ENCODE measurements around the gene TMEM205. TPM values are rescaled to one million over a fixed set of nuclear protein-coding genes. Genes with fewer than 3 reads are reported as not detected.
"Not testable (repeated sequence)": the region's sequence is repeated elsewhere in the genome, so short reads cannot be mapped to it uniquely, and the experiment has no call there.

TMEM205 gene
- total RNA-seq, 1 experiment from 2014 or later: 93.1 TPM

DNA sequence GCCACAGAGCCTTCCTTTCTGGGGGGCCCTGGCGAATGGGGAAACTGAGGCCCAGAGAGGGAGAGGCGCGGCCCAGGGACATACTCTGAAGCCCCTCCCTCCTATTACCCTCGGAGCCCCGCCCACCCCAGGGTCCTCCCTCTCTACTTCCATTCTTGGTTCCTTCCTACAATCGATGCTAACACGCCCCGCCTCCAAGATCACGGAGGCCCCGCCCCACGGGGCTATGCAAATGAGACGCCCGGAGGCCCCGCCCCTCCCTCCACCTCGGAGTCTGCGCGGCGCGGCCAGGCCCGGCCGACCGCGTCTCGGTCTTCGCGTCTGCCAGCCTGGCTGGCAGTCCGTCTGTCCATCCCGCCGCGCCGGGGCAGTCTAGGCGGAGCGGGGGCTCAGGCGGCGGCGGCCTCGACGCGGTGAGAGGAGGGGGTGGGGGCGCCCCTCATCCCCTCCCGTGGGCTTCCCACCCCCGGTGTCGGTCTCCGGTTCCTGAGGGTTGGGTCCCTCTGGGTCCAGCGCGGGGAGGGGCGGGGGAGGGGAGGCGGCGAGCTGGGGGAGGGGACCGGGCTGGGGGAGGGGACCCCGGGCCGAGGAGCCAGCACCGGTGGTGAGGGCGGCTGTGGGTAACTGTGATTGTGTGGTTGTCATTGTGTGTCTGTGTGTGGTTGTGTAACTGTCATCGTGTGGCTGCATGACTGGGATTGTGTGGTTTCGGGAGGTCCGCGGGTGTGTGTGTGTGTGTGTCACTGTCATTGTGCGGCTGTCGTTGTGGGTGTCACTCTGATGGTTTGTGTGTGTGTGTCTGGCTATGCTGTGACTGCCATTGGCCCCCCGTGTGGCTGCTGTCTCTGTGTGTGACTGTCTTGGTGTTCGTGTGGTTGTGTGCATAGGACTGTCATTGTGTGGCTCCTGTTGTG lies 9.3 kb upstream of the TMEM205 start, which contains the start of gene PLPPR2:
Gene PLPPR2 (plus strand): TSS at position 273 of the 914 bp plus-strand sequence. CDS start 2,242 bp downstream, outside the sequence.
- BruUV-seq (replicated peaks): no TSS peak
- H3K4me1 Mint-ChIP-seq (ENCODE audit: insufficient read depth, unreplicated experiment): peaks cover 26% of the 10 kb centered on the region
- ChIA-PET POLR2A (no interaction called here), CTCF (no interaction called here)
- intact Hi-C loops (cut with micrococcal nuclease): no loop called here
- DNase-seq (ENCODE audit: unreplicated experiment): peak; percentile 94
- H3K27me3 Mint-ChIP-seq (ENCODE audit: insufficient read depth, unreplicated experiment): no peaks in the 10 kb centered on the region
- H3K36me3 Mint-ChIP-seq (ENCODE audit: insufficient read depth, unreplicated experiment): peaks cover 7% of the 10 kb centered on the region
- H3K27ac Mint-ChIP-seq (ENCODE audit: low read depth, unreplicated experiment): peak within 1 kb of the TSS; percentile 52
- no peaks in the 10 kb centered on the region for H3K9me3 Mint-ChIP-seq (ENCODE audit: unreplicated experiment)
- TF ChIP-seq, protein P1, sequence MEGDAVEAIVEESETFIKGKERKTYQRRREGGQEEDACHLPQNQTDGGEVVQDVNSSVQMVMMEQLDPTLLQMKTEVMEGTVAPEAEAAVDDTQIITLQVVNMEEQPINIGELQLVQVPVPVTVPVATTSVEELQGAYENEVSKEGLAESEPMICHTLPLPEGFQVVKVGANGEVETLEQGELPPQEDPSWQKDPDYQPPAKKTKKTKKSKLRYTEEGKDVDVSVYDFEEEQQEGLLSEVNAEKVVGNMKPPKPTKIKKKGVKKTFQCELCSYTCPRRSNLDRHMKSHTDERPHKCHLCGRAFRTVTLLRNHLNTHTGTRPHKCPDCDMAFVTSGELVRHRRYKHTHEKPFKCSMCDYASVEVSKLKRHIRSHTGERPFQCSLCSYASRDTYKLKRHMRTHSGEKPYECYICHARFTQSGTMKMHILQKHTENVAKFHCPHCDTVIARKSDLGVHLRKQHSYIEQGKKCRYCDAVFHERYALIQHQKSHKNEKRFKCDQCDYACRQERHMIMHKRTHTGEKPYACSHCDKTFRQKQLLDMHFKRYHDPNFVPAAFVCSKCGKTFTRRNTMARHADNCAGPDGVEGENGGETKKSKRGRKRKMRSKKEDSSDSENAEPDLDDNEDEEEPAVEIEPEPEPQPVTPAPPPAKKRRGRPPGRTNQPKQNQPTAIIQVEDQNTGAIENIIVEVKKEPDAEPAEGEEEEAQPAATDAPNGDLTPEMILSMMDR (IDR thresholded peaks at IDR 0.05; ENCODE audit: unreplicated experiment): no peak
- H3K4me3 Mint-ChIP-seq (ENCODE audit: unreplicated experiment): peak within 1 kb of the TSS; percentile 83

- POLR2A ChIA-PET; DNase-seq (ENCODE audit: unreplicated experiment); H3K36me3 Mint-ChIP-seq (ENCODE audit: insufficient read depth, unreplicated experiment); H3K27me3 Mint-ChIP-seq (ENCODE audit: insufficient read depth, unreplicated experiment); H3K9me3 Mint-ChIP-seq (ENCODE audit: unreplicated experiment); BruUV-seq (replicated peaks); H3K4me3 Mint-ChIP-seq (ENCODE audit: unreplicated experiment); H3K27ac Mint-ChIP-seq (ENCODE audit: low read depth, unreplicated experiment); intact Hi-C loops (cut with micrococcal nuclease); CTCF ChIA-PET: not testable (repeated sequence)
- H3K4me1 Mint-ChIP-seq (ENCODE audit: insufficient read depth, unreplicated experiment): peaks cover 20% of the 10 kb centered on the region
These were observed 8.0 kb upstream of the TMEM205 start for GRCh38 chr19:11354102-11354501.

GRCh38 chr19:11349171-11349570 lies 3.1 kb upstream of the TMEM205 start:
- no peaks in the 10 kb centered on the region for H3K27me3 Mint-ChIP-seq (ENCODE audit: insufficient read depth, unreplicated experiment)
- no peak overlapping the region for H3K27ac Mint-ChIP-seq (ENCODE audit: low read depth, unreplicated experiment)
- no peak for DNase-seq (ENCODE audit: unreplicated experiment)
- TF ChIP-seq, protein P1 (IDR thresholded peaks at IDR 0.05; ENCODE audit: unreplicated experiment): no peak
- intact Hi-C loops (cut with micrococcal nuclease): no loop called here
- ChIA-PET POLR2A (interaction anchor here (0.6 to 1.8 kb wide), 3 partner anchors 25 to 1478 kb away, joined by 3 to 9 read pairs (median 4); partner anchors contain the start of gene SWSAP1), CTCF (no interaction called here)
- no peak overlapping the region for H3K4me3 Mint-ChIP-seq (ENCODE audit: unreplicated experiment)
- H3K36me3 Mint-ChIP-seq (ENCODE audit: insufficient read depth, unreplicated experiment): no peaks in the 10 kb centered on the region
- H3K9me3 Mint-ChIP-seq (ENCODE audit: unreplicated experiment): no peaks in the 10 kb centered on the region
- peaks cover 30% of the 10 kb centered on the region for H3K4me1 Mint-ChIP-seq (ENCODE audit: insufficient read depth, unreplicated experiment)
- BruUV-seq (replicated peaks): no TSS peak

GRCh38 chr19:11347546-11348039 lies 1.5 kb upstream of the TMEM205 start:
- POLR2A ChIA-PET: interaction anchor here (1.1 to 5.1 kb wide), 5 partner anchors 8 to 209 kb away, joined by 4 to 88 read pairs (median 11); partner anchors contain the start of genes RAB3D and SWSAP1
- no peak for DNase-seq (ENCODE audit: unreplicated experiment)
- no peaks in the 10 kb centered on the region for H3K27me3 Mint-ChIP-seq (ENCODE audit: insufficient read depth, unreplicated experiment)
- BruUV-seq (replicated peaks): no TSS peak
- CTCF ChIA-PET: interaction anchor here (0.6 kb wide), 1 partner anchor 135 kb away, joined by 3 read pairs; no protein-coding TSS in a partner anchor
- no peaks in the 10 kb centered on the region for H3K9me3 Mint-ChIP-seq (ENCODE audit: unreplicated experiment)
- no peak overlapping the region for H3K27ac Mint-ChIP-seq (ENCODE audit: low read depth, unreplicated experiment)
- H3K4me1 Mint-ChIP-seq (ENCODE audit: insufficient read depth, unreplicated experiment): peaks cover 30% of the 10 kb centered on the region
- no peaks in the 10 kb centered on the region for H3K36me3 Mint-ChIP-seq (ENCODE audit: insufficient read depth, unreplicated experiment)
- TF ChIP-seq, protein P1 (IDR thresholded peaks at IDR 0.05; ENCODE audit: unreplicated experiment): no peak
- intact Hi-C loops (cut with micrococcal nuclease): loop anchor here (2.0 kb wide), 1 partner anchor 27 kb away; the partner anchor contains the start of gene SWSAP1
- H3K4me3 Mint-ChIP-seq (ENCODE audit: unreplicated experiment): peak overlapping the region; percentile 96

Data from MCF 10A (cell line).